Upper lobe of left lung (tissue), 6 donors: Measurements from ENCODE around the gene RAB11FIP3. TPM values are rescaled to one million over a fixed set of nuclear protein-coding genes. Genes with fewer than 3 reads are reported as not detected.

ENCODE experiments used
- ATAC-seq, 2 donors: fragments of 200-7000 bp; cut with Tn5 transposase; one replicate each; pipeline ENCODE4 v1.9.1; 2022; ENCODE audit warnings: mild to moderate bottlenecking in 2 of 2, moderate library complexity in 2 of 2; ENCODE audit not compliant: low FRiP score in 2 of 2
- DNase-seq, 2 donors: peaks; one replicate each; pipeline ENCODE4 v3.0.0-alpha.2; 2019 to 2020
- H3K27ac ChIP-seq, 4 donors: fragments of 200-600 bp; sonication (generic); one replicate each; pipeline ENCODE4 v1.5.1; 2016 to 2019
- H3K27me3 ChIP-seq, 4 donors: fragments of 200-600 bp; sonication (generic); one replicate each; pipeline ENCODE4 v1.5.1; 2017 to 2019
- H3K36me3 ChIP-seq, 4 donors: fragments of 200-600 bp; sonication (generic); one replicate each; pipeline ENCODE4 v1.5.1; 2016 to 2019
- H3K4me1 ChIP-seq, 4 donors: fragments of 200-600 bp; sonication (generic); one replicate each; pipeline ENCODE4 v1.5.1; 2018 to 2019
- H3K4me3 ChIP-seq, 4 donors: fragments of 200-600 bp; sonication (generic); one replicate each; pipeline ENCODE4 v1.5.1; 2017 to 2019; ENCODE audit warnings: mild to moderate bottlenecking in 2 of 4, moderate library complexity in 1 of 4
- H3K9me3 ChIP-seq, 4 donors: fragments of 200-600 bp; sonication (generic); one replicate each; pipeline ENCODE4 v1.5.1; 2018 to 2019
- EP300 ChIP-seq, 4 donors: sonication (generic); formaldehyde crosslinking; IDR thresholded peaks; one replicate each; pipeline ENCODE4 v1.5.1; 2017; ENCODE audit warnings: antibody characterized with exemption in 4 of 4, control low read depth in 2 of 4
- POLR2A ChIP-seq, 4 donors: fragments of 450-650 bp; IDR thresholded peaks; one replicate each; pipeline ENCODE4 v1.5.1; 2016 to 2017; ENCODE audit warnings: antibody characterized with exemption in 4 of 4, mild to moderate bottlenecking in 2 of 4
- POLR2AphosphoS5 ChIP-seq, 2 donors: sonication (generic); formaldehyde crosslinking; IDR thresholded peaks; one replicate each; pipeline ENCODE4 v1.5.1; 2017; ENCODE audit warnings: antibody characterized with exemption in 2 of 2
- WGBS, 2 donors: methylation state at CpG; one replicate each; pipeline ENCODE4 v1.1.5; 2017 to 2018; 5-methylcytosine and 5-hydroxymethylcytosine counted together
- total RNA-seq, 6 donors: library from RNA; depleted of rRNA in 4 of 6; stranded (reverse); fragments of >200 nt in 4 of 6; gene quantifications; one replicate each; pipeline versions ENCODE4 v1.1.0 to v1.2.1, GENCODE V29; 2016 to 2021
- TF ChIP-seq, protein P1 (sequence below), 6 experiments: fragments of 450-650 bp in 4 of 6; fragments of 200-600 bp in 2 of 6; sonication (generic) in 2 of 6; IDR thresholded peaks; one replicate each; pipeline ENCODE4 v1.5.1; 2016 to 2019; ENCODE audit warnings: antibody characterized with exemption in 6 of 6
- donor health status: DM: no; HTN: no; CAD: no; lungs with moderate emphysema.
- donor health status: DM: no; HTN: yes; CAD: no; lungs with severe emphysema.

RAB11FIP3 gene
- total RNA-seq, 6 donors from 2014 or later, result 38.9 to 95.3 (median 43.8) TPM

DNA sequence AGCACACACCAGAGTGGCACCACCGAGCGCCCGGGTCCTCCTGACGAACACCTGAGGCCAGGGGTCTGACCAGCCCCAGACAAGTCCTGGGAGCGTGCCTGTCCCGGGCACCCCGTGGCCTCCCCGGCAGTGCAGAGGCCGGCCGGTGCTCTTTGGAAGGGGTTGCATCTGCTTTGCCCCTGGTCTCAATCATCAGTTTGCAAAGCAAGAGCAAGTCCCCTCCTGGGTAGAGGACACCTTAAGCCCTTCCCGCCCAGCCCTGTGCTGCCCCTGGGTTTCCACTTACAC is 90.4 kb downstream of the RAB11FIP3 start:
- no peak overlapping the region for H3K27ac ChIP-seq
- no peaks in the 10 kb centered on the region for H3K4me1 ChIP-seq
- H3K36me3 ChIP-seq, result peaks cover 2 to 53% (median 39%) of the 10 kb centered on the region in 4 donors
- no peak for ATAC-seq
- peak in 1 of 2 donors; percentile 66 for DNase-seq
- 97 to 98% methylated on average over 11 of the region's 11 CpGs for WGBS, 2 donors
- no peak overlapping the region for H3K4me3 ChIP-seq
- TF ChIP-seq POLR2A (IDR thresholded peaks at IDR 0.05) (no peak), POLR2AphosphoS5 (IDR thresholded peaks at IDR 0.05) (no peak), EP300 (IDR thresholded peaks at IDR 0.05) (no peak)
- TF ChIP-seq, protein P1, sequence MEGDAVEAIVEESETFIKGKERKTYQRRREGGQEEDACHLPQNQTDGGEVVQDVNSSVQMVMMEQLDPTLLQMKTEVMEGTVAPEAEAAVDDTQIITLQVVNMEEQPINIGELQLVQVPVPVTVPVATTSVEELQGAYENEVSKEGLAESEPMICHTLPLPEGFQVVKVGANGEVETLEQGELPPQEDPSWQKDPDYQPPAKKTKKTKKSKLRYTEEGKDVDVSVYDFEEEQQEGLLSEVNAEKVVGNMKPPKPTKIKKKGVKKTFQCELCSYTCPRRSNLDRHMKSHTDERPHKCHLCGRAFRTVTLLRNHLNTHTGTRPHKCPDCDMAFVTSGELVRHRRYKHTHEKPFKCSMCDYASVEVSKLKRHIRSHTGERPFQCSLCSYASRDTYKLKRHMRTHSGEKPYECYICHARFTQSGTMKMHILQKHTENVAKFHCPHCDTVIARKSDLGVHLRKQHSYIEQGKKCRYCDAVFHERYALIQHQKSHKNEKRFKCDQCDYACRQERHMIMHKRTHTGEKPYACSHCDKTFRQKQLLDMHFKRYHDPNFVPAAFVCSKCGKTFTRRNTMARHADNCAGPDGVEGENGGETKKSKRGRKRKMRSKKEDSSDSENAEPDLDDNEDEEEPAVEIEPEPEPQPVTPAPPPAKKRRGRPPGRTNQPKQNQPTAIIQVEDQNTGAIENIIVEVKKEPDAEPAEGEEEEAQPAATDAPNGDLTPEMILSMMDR (IDR thresholded peaks at IDR 0.05), result no peak
- no peaks in the 10 kb centered on the region for H3K27me3 ChIP-seq
- no peaks in the 10 kb centered on the region for H3K9me3 ChIP-seq

DNA sequence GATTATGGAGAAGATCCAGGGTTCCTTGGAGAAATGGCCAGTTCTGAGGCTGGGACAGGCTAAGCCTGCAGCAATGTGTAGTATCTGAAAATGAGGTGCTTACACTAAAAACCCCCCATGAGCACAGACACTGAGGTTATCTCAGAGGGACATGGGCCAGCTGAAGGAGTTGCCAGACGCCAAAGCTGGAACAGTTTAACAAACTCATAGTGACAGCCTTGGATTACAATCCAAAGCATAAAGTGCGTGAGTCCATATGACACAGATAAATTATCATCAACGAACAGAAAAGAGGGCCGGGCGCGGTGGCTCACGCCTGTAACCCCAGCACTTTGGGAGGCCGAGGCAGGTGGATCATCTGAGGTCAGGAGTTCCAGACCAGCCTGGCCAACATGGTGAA is 90.9 kb downstream of the RAB11FIP3 start:
- Histone ChIP-seq H3K4me3 (no peak overlapping the region), H3K36me3 (peaks cover 2 to 56% (median 40%) of the 10 kb centered on the region in 4 donors), H3K4me1 (peaks cover 0 to under 1% (median 0%) of the 10 kb centered on the region in 4 donors), H3K27ac (no peak overlapping the region), H3K9me3 (no peaks in the 10 kb centered on the region), H3K27me3 (no peaks in the 10 kb centered on the region)
- ATAC-seq, result no peak
- whole genome bisulfite sequencing, 2 donors, result 94% methylated on average over 8 of the region's 8 CpGs
- no peak for DNase-seq
- TF ChIP-seq, protein P1 (IDR thresholded peaks at IDR 0.05), result no peak
- no peak for TF ChIP-seq POLR2AphosphoS5 (IDR thresholded peaks at IDR 0.05)
- TF ChIP-seq POLR2A (IDR thresholded peaks at IDR 0.05), result no peak
- TF ChIP-seq EP300 (IDR thresholded peaks at IDR 0.05), result no peak

DNA sequence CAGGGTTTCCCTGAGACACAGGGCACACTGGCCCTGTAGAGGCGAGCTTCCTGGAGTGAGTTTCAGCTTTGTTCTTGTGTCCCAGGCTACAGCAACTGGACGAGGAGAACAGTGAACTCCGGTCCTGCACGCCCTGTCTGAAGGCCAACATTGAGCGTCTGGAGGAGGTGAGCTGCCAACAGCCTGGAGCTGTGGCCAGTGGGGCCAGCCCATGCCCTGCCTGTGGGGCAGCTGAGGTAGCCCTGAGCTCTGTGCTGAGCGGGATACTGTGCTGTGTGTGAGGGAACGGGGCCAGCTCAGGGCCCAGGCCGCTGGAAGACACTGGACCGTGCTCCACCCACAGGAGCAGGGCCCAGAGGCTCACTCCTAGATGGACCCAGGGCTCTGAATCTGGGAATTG is 93.4 kb downstream of the RAB11FIP3 start:
- Histone ChIP-seq H3K4me3 (no peak overlapping the region), H3K27ac (no peak overlapping the region), H3K9me3 (no peaks in the 10 kb centered on the region), H3K4me1 (peaks cover 0 to 4% (median 0%) of the 10 kb centered on the region in 4 donors), H3K36me3 (peaks cover 2 to 56% (median 37%) of the 10 kb centered on the region in 4 donors), H3K27me3 (no peaks in the 10 kb centered on the region)
- peak in 1 of 2 donors; percentile 62 for DNase-seq
- ATAC-seq, result no peak
- TF ChIP-seq POLR2A (IDR thresholded peaks at IDR 0.05) (no peak), EP300 (IDR thresholded peaks at IDR 0.05) (no peak), POLR2AphosphoS5 (IDR thresholded peaks at IDR 0.05) (no peak)
- TF ChIP-seq, protein P1 (IDR thresholded peaks at IDR 0.05), result no peak
- WGBS, 2 donors, result 88 to 90% methylated on average over 5 to 9 of the region's 9 CpGs

DNA sequence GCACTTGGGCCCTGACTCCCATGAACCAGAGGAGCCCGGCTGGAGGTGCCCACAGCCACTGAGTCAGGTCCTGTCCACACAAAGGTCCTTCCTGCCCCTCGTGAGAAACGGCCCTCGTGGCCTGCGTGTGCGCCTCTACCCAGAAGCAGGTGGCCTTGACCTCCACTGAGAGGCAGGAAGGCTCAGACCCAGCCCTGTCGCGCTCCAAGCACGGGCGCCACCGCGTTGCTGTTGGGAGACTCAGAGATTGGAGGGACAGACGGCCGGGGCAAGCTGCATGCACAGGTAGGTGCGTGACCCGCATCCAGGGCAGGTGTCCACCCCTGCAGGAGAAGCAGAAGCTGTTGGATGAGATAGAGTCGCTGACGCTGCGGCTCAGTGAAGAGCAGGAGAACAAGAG is 94.0 kb downstream of the RAB11FIP3 start:
- Histone ChIP-seq H3K27ac (no peak overlapping the region), H3K9me3 (no peaks in the 10 kb centered on the region), H3K4me3 (no peak overlapping the region), H3K36me3 (peaks cover 2 to 55% (median 37%) of the 10 kb centered on the region in 4 donors), H3K4me1 (peaks cover 0 to 5% (median 0%) of the 10 kb centered on the region in 4 donors), H3K27me3 (no peaks in the 10 kb centered on the region)
- DNase-seq (peak in 1 of 2 donors; percentile 82), ATAC-seq (no peak)
- TF ChIP-seq, protein P1 (IDR thresholded peaks at IDR 0.05), result no peak
- TF ChIP-seq EP300 (IDR thresholded peaks at IDR 0.05) (no peak), POLR2AphosphoS5 (IDR thresholded peaks at IDR 0.05) (no peak), POLR2A (IDR thresholded peaks at IDR 0.05) (no peak)
- WGBS, 2 donors, result 92 to 97% methylated on average over 12 to 19 of the region's 19 CpGs
